Brain microvascular endothelial cell (primary cell): ENCODE data around the gene SUGT1.

ENCODE experiments used
- DNase-seq: peaks from one replicate; pipeline ENCODE4 v3.0.0-alpha.2; 2020
- H3K27ac ChIP-seq: fragments of 250-450 bp; sonication (Bioruptor Pico); 2 replicates; pipeline ENCODE4 v1.5.1; 2020; ENCODE audit warnings: mild to moderate bottlenecking, moderate library complexity
- H3K27me3 ChIP-seq: fragments of 250-450 bp; sonication (Bioruptor Pico); replicated peaks from 2 replicates; pipeline ENCODE4 v1.5.1; 2020; ENCODE audit warnings: mild to moderate bottlenecking
- H3K36me3 ChIP-seq: fragments of 250-450 bp; sonication (Bioruptor Pico); replicated peaks from 2 replicates; pipeline ENCODE4 v1.5.1; 2020; ENCODE audit warnings: mild to moderate bottlenecking
- H3K4me3 ChIP-seq: 2 replicates; pipeline ENCODE4 v1.5.1; 2011; ENCODE audit warnings: low read depth, mild to moderate bottlenecking, control low read depth, low read length, moderate library complexity
- in situ Hi-C: cut with HindIII; loops from 2 replicates; pipeline ENCODE4 v1.10.0; 2017; ENCODE audit warnings: low sequenced_read_pairs, low pct_ligation_motif_present
- TF ChIP-seq, protein P1 (sequence below): IDR thresholded peaks from 2 replicates; pipeline ENCODE4 v1.5.1; 2011; ENCODE audit warnings: low read depth, mild to moderate bottlenecking, moderate library complexity, low read length, control low read depth, inconsistent platforms; ENCODE audit errors: missing control alignments

SUGT1 gene

DNA sequence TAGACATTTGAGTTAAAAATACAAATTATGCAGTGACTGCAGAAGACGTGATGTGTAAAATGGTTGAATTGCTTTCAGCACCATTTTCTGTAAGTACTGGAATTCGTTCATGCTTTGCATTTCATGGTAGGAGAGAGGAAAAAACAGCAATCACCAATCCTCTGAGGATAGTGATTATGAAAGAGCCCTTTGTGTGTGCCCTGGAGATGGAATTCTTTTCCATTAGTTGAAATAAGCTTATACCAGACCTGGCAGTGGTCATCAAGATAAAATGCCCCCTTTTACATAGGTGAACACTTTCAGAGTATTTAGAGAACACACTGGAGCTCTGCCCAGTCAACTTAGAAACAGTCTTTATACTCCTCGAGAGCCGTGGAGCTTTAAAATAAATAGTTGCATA, 85.3 kb downstream of the SUGT1 start:
- in situ Hi-C loops = no loop called here
- TF ChIP-seq, protein P1, sequence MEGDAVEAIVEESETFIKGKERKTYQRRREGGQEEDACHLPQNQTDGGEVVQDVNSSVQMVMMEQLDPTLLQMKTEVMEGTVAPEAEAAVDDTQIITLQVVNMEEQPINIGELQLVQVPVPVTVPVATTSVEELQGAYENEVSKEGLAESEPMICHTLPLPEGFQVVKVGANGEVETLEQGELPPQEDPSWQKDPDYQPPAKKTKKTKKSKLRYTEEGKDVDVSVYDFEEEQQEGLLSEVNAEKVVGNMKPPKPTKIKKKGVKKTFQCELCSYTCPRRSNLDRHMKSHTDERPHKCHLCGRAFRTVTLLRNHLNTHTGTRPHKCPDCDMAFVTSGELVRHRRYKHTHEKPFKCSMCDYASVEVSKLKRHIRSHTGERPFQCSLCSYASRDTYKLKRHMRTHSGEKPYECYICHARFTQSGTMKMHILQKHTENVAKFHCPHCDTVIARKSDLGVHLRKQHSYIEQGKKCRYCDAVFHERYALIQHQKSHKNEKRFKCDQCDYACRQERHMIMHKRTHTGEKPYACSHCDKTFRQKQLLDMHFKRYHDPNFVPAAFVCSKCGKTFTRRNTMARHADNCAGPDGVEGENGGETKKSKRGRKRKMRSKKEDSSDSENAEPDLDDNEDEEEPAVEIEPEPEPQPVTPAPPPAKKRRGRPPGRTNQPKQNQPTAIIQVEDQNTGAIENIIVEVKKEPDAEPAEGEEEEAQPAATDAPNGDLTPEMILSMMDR = no peak
- Histone ChIP-seq H3K27ac (no peak overlapping the region), H3K4me3 (no peak overlapping the region), H3K27me3 (peaks cover 21% of the 10 kb centered on the region), H3K36me3 (no peaks in the 10 kb centered on the region)
- DNase-seq = no peak

DNA sequence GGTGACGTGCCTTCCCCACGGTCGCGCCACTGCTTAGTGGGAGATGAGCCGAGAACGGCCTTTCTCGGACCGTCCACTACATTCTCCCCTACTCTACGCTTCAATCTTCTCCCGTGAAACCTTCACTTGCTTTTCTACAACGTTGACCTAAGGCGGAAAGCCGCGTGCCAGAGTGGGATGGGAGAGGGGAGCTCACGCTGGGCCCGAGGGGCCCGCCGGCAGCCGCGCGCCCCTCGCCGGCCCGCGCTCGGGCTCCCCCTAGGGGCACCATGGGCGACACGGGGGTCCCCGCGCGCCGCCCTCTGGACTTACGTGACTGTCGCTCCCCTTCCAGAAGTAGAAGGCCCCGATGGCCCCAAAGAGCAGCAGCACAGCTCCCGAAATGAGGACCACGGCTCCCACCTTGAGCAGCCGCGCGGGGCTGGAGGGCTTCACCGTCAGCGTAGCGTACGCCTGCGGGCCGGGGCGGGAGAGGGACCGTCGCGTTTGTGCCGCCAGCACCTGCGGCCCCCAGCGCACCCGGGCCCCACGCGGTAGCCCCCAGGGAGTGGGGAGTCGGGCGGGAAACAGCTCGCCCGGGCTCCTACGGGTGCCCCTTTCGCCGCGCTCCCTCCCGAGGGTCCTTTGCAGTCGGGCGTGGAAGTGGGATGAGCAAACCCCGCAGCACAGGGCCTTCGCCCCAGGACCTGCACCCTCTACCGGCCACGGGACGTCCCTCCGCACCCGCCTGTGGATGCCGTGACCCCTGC, 86.3 kb downstream of the SUGT1 start:
- in situ Hi-C loops = no loop called here
- Histone ChIP-seq H3K4me3 (peak overlapping the region; percentile 38), H3K27me3 (peaks cover 21% of the 10 kb centered on the region), H3K36me3 (no peaks in the 10 kb centered on the region), H3K27ac (no peak overlapping the region)
- DNase-seq = no peak
- TF ChIP-seq, protein P1 = peak; percentile 47

- Histone ChIP-seq H3K36me3 (no peaks in the 10 kb centered on the region), H3K4me3 (peak within 1 kb of the TSS; percentile 38), H3K27ac (no peak within 1 kb of the TSS), H3K27me3 (peaks cover 21% of the 10 kb centered on the region)
- no peak for DNase-seq
- in situ Hi-C loops = no loop called here
- TF ChIP-seq, protein P1 = no peak
Observed at GRCh38 chr13:52739468-52740071, 86.9 kb downstream of the SUGT1 start, which contains the start of gene CNMD. CNMD (minus strand) TSS chr13:52739820; CDS start chr13:52739701, 119 bp downstream.

DNA sequence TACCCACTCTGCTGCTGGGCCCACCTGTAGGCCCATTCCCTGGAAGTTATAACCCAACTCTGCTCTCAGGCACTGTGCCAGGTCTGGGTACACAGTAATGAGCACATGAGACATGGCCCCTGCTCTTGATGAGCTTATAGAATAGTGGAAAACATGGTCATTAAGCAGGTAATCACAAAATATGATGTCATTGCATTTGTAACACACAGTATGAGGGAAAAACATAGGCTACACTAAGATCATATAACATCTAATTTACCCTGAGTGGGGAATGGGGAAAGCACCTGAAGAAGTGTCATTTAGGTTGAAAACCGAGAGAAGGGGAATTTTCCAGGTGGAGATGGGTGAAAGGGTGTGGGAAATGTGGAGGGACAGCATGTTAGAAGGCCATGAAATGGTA, 90.9 kb downstream of the SUGT1 start:
- Histone ChIP-seq H3K27ac (no peak overlapping the region), H3K27me3 (peaks cover 19% of the 10 kb centered on the region), H3K36me3 (no peaks in the 10 kb centered on the region), H3K4me3 (no peak overlapping the region)
- in situ Hi-C loops = no loop called here
- no peak for DNase-seq
- TF ChIP-seq, protein P1 = no peak

DNA sequence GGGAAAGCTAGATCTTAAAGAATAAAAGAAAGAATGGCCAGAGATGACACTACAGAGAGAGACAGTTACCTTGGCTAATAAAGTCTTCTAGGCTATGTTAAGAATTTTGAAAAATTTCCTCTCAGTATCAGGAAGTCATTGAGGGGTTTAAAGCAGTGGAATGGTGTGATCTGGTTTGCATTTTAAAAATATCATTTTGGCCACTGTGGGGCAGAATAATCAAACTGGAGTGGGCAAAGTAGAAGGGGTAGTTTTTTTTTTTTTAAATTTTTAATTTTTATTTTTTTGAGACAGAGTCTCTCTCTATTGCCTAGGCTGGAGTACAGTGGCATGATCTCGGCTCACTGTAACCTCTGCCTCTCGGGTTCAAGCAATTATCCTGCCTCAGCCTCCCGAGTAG, 91.4 kb downstream of the SUGT1 start:
- peaks cover 15% of the 10 kb centered on the region for H3K27me3 ChIP-seq
- no peak for DNase-seq
- H3K4me3 ChIP-seq = no peak overlapping the region
- TF ChIP-seq, protein P1 = no peak
- no peaks in the 10 kb centered on the region for H3K36me3 ChIP-seq
- H3K27ac ChIP-seq = no peak overlapping the region
- in situ Hi-C loops = no loop called here
